ENCODE results near the gene IL33.

The IL33 gene

GRCh38 chr9:6216951-6217350, 1.3 kb downstream of the IL33 start:
- no peak for DNase-seq (ENCODE audit: low read depth in 2 of 2)

- DNase-seq (ENCODE audit: low read depth in 2 of 2), result no peak
Observed at GRCh38 chr9:6218099-6218502, 2.5 kb downstream of the IL33 start.

GRCh38 chr9:6219040-6219439, 3.4 kb downstream of the IL33 start:
- no peak for DNase-seq (ENCODE audit: low read depth in 2 of 2)

- DNase-seq (ENCODE audit: low read depth in 2 of 2), result no peak
Observed at GRCh38 chr9:6219981-6220380, 4.4 kb downstream of the IL33 start.

- DNase-seq (ENCODE audit: low read depth in 2 of 2), result no peak
Observed at GRCh38 chr9:6224393-6225154, 9.0 kb downstream of the IL33 start.

- no peak for DNase-seq (ENCODE audit: low read depth in 2 of 2)
Observed at GRCh38 chr9:6226696-6227095, 11.1 kb downstream of the IL33 start.

GRCh38 chr9:6229186-6229585, 13.6 kb downstream of the IL33 start:
- no peak for DNase-seq (ENCODE audit: low read depth in 2 of 2)

- DNase-seq (ENCODE audit: low read depth in 2 of 2), result no peak
Observed at GRCh38 chr9:6229619-6230018, 14.0 kb downstream of the IL33 start.

GRCh38 chr9:6230037-6230780, 14.6 kb downstream of the IL33 start:
- DNase-seq (ENCODE audit: low read depth in 2 of 2), result no peak

- DNase-seq (ENCODE audit: low read depth in 2 of 2), result no peak
Observed at GRCh38 chr9:6232336-6232945, 16.8 kb downstream of the IL33 start.

- no peak for DNase-seq (ENCODE audit: low read depth in 2 of 2)
Observed at GRCh38 chr9:6234014-6234413, 18.4 kb downstream of the IL33 start.

GRCh38 chr9:6237267-6237666, 21.7 kb downstream of the IL33 start:
- no peak for DNase-seq (ENCODE audit: low read depth in 2 of 2)

- no peak for DNase-seq (ENCODE audit: low read depth in 2 of 2)
Observed at GRCh38 chr9:6239048-6239461, 23.4 kb downstream of the IL33 start.

GRCh38 chr9:6239694-6240093, 24.1 kb downstream of the IL33 start:
- DNase-seq (ENCODE audit: low read depth in 2 of 2), result no peak

- no peak for DNase-seq (ENCODE audit: low read depth in 2 of 2)
Observed at GRCh38 chr9:6243746-6244145, 28.1 kb downstream of the IL33 start.

- DNase-seq (ENCODE audit: low read depth in 2 of 2), result no peak
Observed at GRCh38 chr9:6247266-6247665, 31.7 kb downstream of the IL33 start.

- no peak for DNase-seq (ENCODE audit: low read depth in 2 of 2)
Observed at GRCh38 chr9:6268826-6269397, 53.3 kb downstream of the IL33 start.

- no peak for DNase-seq (ENCODE audit: low read depth in 2 of 2)
Observed at GRCh38 chr9:6270896-6271295, 55.3 kb downstream of the IL33 start.

- no peak for DNase-seq (ENCODE audit: low read depth in 2 of 2)
Observed at GRCh38 chr9:6271508-6272228, 56.1 kb downstream of the IL33 start.

GRCh38 chr9:6272229-6272598, 56.6 kb downstream of the IL33 start:
- DNase-seq (ENCODE audit: low read depth in 2 of 2), result no peak

GRCh38 chr9:6277417-6277816, 61.8 kb downstream of the IL33 start:
- DNase-seq (ENCODE audit: low read depth in 2 of 2), result no peak

- DNase-seq (ENCODE audit: low read depth in 2 of 2), result no peak
Observed at GRCh38 chr9:6301858-6302257, 86.3 kb downstream of the IL33 start.

Measured in stimulated activated CD4-positive, alpha-beta T cell treated with anti-CD3 and anti-CD28 coated beads, Interleukin-1b, Interleukin-23, amount 100 ng/mL, for 1 hour (primary cell).